Mammary epithelial cell (primary cell): Measurements from ENCODE around the gene SLC8A1.

Experiments
- EZH2 ChIP-seq: IDR thresholded peaks from 2 replicates; pipeline ENCODE4 v1.6.1; 2012; ENCODE audit warnings: low read length, inconsistent platforms, borderline replicate concordance
- TF ChIP-seq, protein P1 (sequence below), 2 donors: IDR thresholded peaks in 1 of 2; conservative IDR thresholded peaks in 1 of 2; 2 replicates each; pipeline ENCODE4 v1.5.1; 2011 to 2012; ENCODE audit warnings: inconsistent platforms in 2 of 2, low read length in 2 of 2, mild to moderate bottlenecking in 2 of 2, control low read depth in 1 of 2, low read depth in 1 of 2; ENCODE audit not compliant: insufficient read depth in 1 of 2; ENCODE audit errors: extremely low read depth in 1 of 2

DNA sequence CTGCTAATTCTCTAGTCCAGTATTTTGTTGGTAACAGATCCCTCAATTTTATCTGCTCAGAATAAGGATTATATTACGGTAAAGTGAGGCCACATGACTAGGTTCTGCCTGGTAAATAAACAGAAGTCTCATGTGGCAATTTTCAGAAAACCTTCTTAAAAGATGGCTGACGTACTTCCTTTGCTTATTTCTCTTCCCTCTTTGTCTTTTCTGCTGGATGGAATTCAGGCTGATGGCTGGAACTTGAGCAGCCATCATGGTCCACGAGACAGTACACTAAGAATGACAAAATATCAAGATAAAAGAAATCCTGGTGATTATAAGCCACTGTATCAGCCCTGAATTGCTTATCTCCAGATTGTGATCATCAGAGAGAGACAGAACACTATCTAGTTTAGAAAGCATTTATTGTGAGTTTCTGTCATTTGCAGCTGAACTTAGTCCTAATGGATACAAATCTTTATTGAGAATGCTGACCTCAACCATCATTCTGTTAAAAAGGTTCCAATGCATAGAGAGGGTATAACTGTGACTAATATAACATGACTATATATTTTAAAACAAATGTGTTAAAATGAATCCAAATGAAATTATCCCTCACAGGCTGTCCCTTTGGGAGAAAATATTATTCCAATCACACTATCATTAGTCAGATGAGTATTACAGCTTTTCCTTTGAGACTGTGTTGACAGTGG is 31.8 kb upstream of the SLC8A1 start:
- TF ChIP-seq, protein P1, sequence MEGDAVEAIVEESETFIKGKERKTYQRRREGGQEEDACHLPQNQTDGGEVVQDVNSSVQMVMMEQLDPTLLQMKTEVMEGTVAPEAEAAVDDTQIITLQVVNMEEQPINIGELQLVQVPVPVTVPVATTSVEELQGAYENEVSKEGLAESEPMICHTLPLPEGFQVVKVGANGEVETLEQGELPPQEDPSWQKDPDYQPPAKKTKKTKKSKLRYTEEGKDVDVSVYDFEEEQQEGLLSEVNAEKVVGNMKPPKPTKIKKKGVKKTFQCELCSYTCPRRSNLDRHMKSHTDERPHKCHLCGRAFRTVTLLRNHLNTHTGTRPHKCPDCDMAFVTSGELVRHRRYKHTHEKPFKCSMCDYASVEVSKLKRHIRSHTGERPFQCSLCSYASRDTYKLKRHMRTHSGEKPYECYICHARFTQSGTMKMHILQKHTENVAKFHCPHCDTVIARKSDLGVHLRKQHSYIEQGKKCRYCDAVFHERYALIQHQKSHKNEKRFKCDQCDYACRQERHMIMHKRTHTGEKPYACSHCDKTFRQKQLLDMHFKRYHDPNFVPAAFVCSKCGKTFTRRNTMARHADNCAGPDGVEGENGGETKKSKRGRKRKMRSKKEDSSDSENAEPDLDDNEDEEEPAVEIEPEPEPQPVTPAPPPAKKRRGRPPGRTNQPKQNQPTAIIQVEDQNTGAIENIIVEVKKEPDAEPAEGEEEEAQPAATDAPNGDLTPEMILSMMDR (conservative IDR thresholded peaks at IDR 0.05 in 1 of 2, IDR thresholded peaks at IDR 0.05 in 1 of 2; ENCODE audit: extremely low read depth in 1 of 2, insufficient read depth in 1 of 2, low read depth in 1 of 2, low read length in 2 of 2), result no peak
- TF ChIP-seq EZH2, result no peak
